ENCODE results near the gene NGFR.

Gene NGFR

DNA sequence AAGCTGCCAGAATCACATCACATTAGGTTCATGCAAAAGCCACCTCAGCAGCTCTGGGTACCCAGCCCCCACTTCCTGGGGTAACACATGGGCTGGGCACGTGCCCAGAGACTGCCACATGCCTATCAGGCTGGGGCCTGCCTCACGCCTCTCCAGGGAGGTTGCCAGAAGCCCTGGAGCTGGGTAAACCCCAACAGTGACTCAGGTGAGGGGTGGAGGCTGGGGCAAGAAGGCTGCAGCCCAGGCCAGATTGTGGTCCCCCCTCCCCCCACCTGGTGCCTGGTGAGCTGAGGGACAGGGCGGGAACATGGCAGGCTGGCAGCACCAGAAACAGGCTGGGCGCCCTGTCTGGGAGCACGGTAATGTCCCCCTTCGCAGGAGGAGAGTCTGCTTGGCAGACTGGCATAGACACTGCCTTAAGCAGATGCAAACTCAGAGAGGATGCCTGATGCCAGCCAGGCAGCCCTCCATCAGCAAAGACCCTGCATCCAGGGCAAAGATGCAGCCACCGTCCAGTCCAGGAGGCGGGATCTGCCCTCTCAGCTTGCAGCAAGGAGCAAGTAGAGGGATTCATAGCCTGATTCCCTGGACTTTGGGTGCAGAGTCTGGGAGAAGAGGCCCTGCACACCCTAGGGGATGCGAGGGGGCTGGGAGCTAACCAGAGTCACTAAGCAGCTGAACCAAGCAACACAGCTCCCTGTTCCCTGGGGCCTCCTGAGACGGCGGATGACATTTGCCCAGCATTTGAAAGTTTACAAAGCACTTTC is 28.8 kb downstream of the NGFR start:
- Histone ChIP-seq H3K4me3 (ENCODE audit: low read length) (no peak overlapping the region), H3K4me2 (ENCODE audit: low read depth, low read length) (no peak overlapping the region), H3K9me2 (replicated peaks; ENCODE audit: insufficient read depth, low read length) (no peaks in the 10 kb centered on the region), H3K79me2 (ENCODE audit: low read length) (no peaks in the 10 kb centered on the region), H2AFZ (ENCODE audit: low read length) (no peak overlapping the region), H3F3A (ENCODE audit: insufficient read depth, low read length) (no peaks in the 10 kb centered on the region), H3K4me1 (ENCODE audit: low read length) (peaks cover 3% of the 10 kb centered on the region; the same call in 1 of the 2 replicates), H3K36me3 (replicated peaks; ENCODE audit: insufficient read depth, low read length) (no peaks in the 10 kb centered on the region), H3K27ac (ENCODE audit: low read length) (no peak overlapping the region), H4K20me1 (ENCODE audit: insufficient read depth, low read length) (no peaks in the 10 kb centered on the region), H3K9ac (ENCODE audit: low read length) (no peak overlapping the region), H3K27me3 (replicated peaks; ENCODE audit: insufficient read depth, low read length) (peaks cover 97% of the 10 kb centered on the region), H3K9me3 (replicated peaks; ENCODE audit: insufficient read depth, low read length) (no peaks in the 10 kb centered on the region)
- peak; percentile 29 for DNase-seq
- TF ChIP-seq EZH2 (optimal IDR thresholded peaks at IDR 0.05; ENCODE audit: low read depth, low read length): no peak
- TF ChIP-seq, protein P1, sequence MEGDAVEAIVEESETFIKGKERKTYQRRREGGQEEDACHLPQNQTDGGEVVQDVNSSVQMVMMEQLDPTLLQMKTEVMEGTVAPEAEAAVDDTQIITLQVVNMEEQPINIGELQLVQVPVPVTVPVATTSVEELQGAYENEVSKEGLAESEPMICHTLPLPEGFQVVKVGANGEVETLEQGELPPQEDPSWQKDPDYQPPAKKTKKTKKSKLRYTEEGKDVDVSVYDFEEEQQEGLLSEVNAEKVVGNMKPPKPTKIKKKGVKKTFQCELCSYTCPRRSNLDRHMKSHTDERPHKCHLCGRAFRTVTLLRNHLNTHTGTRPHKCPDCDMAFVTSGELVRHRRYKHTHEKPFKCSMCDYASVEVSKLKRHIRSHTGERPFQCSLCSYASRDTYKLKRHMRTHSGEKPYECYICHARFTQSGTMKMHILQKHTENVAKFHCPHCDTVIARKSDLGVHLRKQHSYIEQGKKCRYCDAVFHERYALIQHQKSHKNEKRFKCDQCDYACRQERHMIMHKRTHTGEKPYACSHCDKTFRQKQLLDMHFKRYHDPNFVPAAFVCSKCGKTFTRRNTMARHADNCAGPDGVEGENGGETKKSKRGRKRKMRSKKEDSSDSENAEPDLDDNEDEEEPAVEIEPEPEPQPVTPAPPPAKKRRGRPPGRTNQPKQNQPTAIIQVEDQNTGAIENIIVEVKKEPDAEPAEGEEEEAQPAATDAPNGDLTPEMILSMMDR (IDR thresholded peaks at IDR 0.05; ENCODE audit: low read length): no peak
- TF ChIP-seq EZH2phosphoT487 (IDR thresholded peaks at IDR 0.05; ENCODE audit: low read length): no peak

DNA sequence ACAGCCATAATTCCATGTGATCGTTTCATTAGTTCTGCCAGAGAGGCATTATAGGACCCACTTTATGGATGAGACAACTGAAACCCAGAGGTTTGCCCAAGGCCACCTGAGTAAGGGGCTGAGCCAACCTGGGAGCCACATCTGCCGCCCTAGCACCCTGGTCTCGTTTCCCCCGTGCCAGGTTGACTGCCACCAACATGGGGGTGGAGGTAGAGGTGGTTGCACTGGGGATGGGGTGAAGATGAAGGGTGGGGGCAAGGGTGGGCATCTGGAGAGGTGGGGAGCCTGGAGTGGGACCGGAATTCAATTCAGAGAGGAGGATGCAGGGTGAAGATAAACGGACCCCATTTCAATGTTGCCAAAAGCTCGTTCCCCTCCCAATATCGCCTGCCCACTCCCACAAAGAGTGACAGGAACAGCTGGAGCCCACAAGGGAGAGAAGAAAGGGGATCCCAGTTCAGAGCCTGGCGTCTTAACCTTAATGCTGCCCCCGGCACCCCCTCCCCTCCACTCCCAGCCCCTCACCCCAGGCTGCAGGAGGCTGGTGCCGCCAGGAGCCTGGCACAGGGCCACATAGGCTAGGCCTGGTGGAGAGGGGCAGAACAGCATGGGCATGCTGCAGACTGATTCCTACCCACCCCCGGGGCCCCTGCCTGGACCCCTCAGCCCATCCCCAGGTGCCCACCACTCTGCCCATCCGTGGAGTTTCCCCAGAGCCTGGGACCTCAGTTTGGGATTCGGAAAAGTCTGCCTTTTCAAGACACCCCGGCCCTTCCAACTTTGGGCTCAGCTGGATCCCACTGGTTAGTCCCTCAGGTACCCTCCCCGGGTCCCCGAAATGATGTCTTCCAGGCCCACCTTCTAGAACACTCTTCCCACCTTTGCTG is 29.6 kb downstream of the NGFR start:
- Histone ChIP-seq H3K9ac (ENCODE audit: low read length) (no peak overlapping the region), H3K27me3 (replicated peaks; ENCODE audit: insufficient read depth, low read length) (peaks cover 98% of the 10 kb centered on the region), H4K20me1 (ENCODE audit: insufficient read depth, low read length) (no peaks in the 10 kb centered on the region), H3K4me1 (ENCODE audit: low read length) (peaks cover 3% of the 10 kb centered on the region; the same call in 1 of the 2 replicates), H3K4me3 (ENCODE audit: low read length) (no peak overlapping the region), H3F3A (ENCODE audit: insufficient read depth, low read length) (no peaks in the 10 kb centered on the region), H3K79me2 (ENCODE audit: low read length) (no peaks in the 10 kb centered on the region), H3K9me3 (replicated peaks; ENCODE audit: insufficient read depth, low read length) (no peaks in the 10 kb centered on the region), H3K9me2 (replicated peaks; ENCODE audit: insufficient read depth, low read length) (no peaks in the 10 kb centered on the region), H3K36me3 (replicated peaks; ENCODE audit: insufficient read depth, low read length) (no peaks in the 10 kb centered on the region), H2AFZ (ENCODE audit: low read length) (no peak overlapping the region), H3K27ac (ENCODE audit: low read length) (no peak overlapping the region), H3K4me2 (ENCODE audit: low read depth, low read length) (no peak overlapping the region)
- TF ChIP-seq EZH2 (optimal IDR thresholded peaks at IDR 0.05; ENCODE audit: low read depth, low read length) (no peak), EZH2phosphoT487 (IDR thresholded peaks at IDR 0.05; ENCODE audit: low read length) (no peak)
- TF ChIP-seq, protein P1 (IDR thresholded peaks at IDR 0.05; ENCODE audit: low read length): no peak
- no peak for DNase-seq

DNA sequence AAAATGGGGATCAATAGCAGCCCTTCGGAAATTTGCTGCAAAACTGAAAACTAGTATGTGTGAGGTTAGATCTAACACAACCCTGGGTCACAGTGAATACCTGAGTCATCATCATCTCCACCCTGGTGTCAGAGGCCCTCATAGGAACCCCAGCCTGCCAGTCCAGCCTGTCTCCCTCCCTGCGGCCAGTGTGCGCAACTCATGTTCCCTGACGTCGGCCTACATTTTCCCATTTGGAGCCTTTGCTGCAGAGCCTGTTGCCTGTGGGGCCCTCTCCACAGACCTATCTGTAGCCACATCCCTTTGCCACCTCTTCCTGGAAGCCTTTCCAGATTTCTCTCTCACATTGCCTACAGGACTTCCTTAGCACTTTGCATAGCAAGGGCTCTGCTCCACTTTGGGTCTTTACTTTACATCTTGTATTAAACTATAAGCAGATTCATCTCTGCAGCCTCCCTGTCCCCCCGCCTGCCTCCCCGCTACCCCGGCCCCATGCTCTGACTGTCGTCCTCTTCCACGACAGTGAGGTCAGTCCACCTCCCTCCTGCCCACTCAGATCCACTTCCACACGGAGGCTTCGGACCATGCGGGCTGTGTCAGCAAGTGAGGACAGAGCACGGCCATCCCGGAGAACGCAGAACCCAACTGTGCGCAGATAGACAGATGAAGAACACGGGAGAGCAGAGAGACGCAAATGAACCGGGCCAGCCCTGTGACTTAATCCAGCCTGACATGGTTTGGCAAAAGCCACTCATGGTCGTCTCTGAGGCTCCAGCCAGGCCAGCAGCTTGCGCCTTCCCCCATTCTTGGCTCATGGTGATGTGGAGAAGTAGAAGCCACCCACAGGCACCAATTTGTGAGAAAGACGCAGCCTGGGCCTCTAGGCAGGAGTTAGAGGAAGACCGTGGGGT is 31.0 kb downstream of the NGFR start:
- Histone ChIP-seq H3K4me1 (ENCODE audit: low read length) (peaks cover 3% of the 10 kb centered on the region; the same call in 1 of the 2 replicates), H3K36me3 (replicated peaks; ENCODE audit: insufficient read depth, low read length) (no peaks in the 10 kb centered on the region), H3K9ac (ENCODE audit: low read length) (no peak overlapping the region), H3K27me3 (replicated peaks; ENCODE audit: insufficient read depth, low read length) (peaks cover 98% of the 10 kb centered on the region), H3K4me2 (ENCODE audit: low read depth, low read length) (no peak overlapping the region), H3K27ac (ENCODE audit: low read length) (no peak overlapping the region), H3F3A (ENCODE audit: insufficient read depth, low read length) (no peaks in the 10 kb centered on the region), H3K79me2 (ENCODE audit: low read length) (no peaks in the 10 kb centered on the region), H3K4me3 (ENCODE audit: low read length) (no peak overlapping the region), H2AFZ (ENCODE audit: low read length) (no peak overlapping the region), H4K20me1 (ENCODE audit: insufficient read depth, low read length) (no peaks in the 10 kb centered on the region), H3K9me3 (replicated peaks; ENCODE audit: insufficient read depth, low read length) (no peaks in the 10 kb centered on the region), H3K9me2 (replicated peaks; ENCODE audit: insufficient read depth, low read length) (no peaks in the 10 kb centered on the region)
- no peak for DNase-seq
- TF ChIP-seq, protein P1 (IDR thresholded peaks at IDR 0.05; ENCODE audit: low read length): no peak
- TF ChIP-seq EZH2phosphoT487 (IDR thresholded peaks at IDR 0.05; ENCODE audit: low read length) (no peak), EZH2 (optimal IDR thresholded peaks at IDR 0.05; ENCODE audit: low read depth, low read length) (no peak)
